NCI-H69 (cell line): Measurements from ENCODE around the gene GJA4.
A peak's percentile ranks its signal among the peaks of the same experiment; 100 is the strongest.

ENCODE experiments used
- DNase-seq: peaks from one replicate; lab custom pipeline; 2025; lab: John Stamatoyannopoulos, UW

Gene GJA4

GRCh38 chr1:34792868-34793727, at the start of gene GJA4:
TSS of gene GJA4 (plus strand) at chr1:34792999. CDS start at chr1:34794214, 1,215 bp downstream.
- DNase-seq: peak; percentile 44

GRCh38 chr1:34743775-34744174, 49.0 kb upstream of the GJA4 start:
- no peak for DNase-seq

- DNase-seq: no peak
Observed at GRCh38 chr1:34744851-34745250, 47.9 kb upstream of the GJA4 start.

- no peak for DNase-seq
Observed at GRCh38 chr1:34745666-34746065, 47.1 kb upstream of the GJA4 start.

- DNase-seq: no peak
Observed at GRCh38 chr1:34746101-34746500, 46.7 kb upstream of the GJA4 start.

GRCh38 chr1:34746785-34747637, 45.8 kb upstream of the GJA4 start:
- DNase-seq: no peak

GRCh38 chr1:34747638-34747941, 45.2 kb upstream of the GJA4 start:
- DNase-seq: no peak

GRCh38 chr1:34749992-34750391, 42.8 kb upstream of the GJA4 start:
- no peak for DNase-seq

- DNase-seq: no peak
Observed at GRCh38 chr1:34750610-34751009, 42.2 kb upstream of the GJA4 start.

GRCh38 chr1:34753163-34753562, 39.6 kb upstream of the GJA4 start:
- no peak for DNase-seq

- DNase-seq: peak; percentile 50
Observed at GRCh38 chr1:34754964-34755637, 37.7 kb upstream of the GJA4 start, which contains the start of gene GJB5. TSS of gene GJB5 (plus strand) at chr1:34755047. CDS start at chr1:34757331, 2,284 bp downstream.

GRCh38 chr1:34755961-34756360, 36.8 kb upstream of the GJA4 start:
- DNase-seq: no peak

GRCh38 chr1:34757386-34757785, 35.4 kb upstream of the GJA4 start:
- no peak for DNase-seq

- DNase-seq: no peak
Observed at GRCh38 chr1:34758751-34759150, 34.0 kb upstream of the GJA4 start.

GRCh38 chr1:34759503-34760357, 33.1 kb upstream of the GJA4 start, which contains the start of gene GJB4:
TSS of gene GJB4 (plus strand) at chr1:34759740. CDS start at chr1:34761255, 1,515 bp downstream.
- DNase-seq: peak; percentile 64

- DNase-seq: no peak
Observed at GRCh38 chr1:34761176-34761761, 31.5 kb upstream of the GJA4 start.

GRCh38 chr1:34761776-34762307, 31.0 kb upstream of the GJA4 start:
- no peak for DNase-seq

GRCh38 chr1:34762474-34763141, 30.2 kb upstream of the GJA4 start:
- no peak for DNase-seq

- DNase-seq: no peak
Observed at GRCh38 chr1:34763142-34763781, 29.5 kb upstream of the GJA4 start.

GRCh38 chr1:34768856-34769255, 23.9 kb upstream of the GJA4 start:
- DNase-seq: no peak
